Upper lobe of left lung (tissue), 4 donors: ENCODE measurements around the gene C6orf62.

Experiments
- CTCF ChIP-seq, 6 experiments: fragments of 450-650 bp in 4 of 6; fragments of 200-600 bp in 2 of 6; sonication (generic) in 2 of 6; IDR thresholded peaks; one replicate each; pipeline ENCODE4 v1.5.1; 2016 to 2019; ENCODE audit warnings: antibody characterized with exemption in 6 of 6
- EP300 ChIP-seq, 4 donors: sonication (generic); formaldehyde crosslinking; IDR thresholded peaks; one replicate each; pipeline ENCODE4 v1.5.1; 2017; ENCODE audit warnings: antibody characterized with exemption in 4 of 4, control low read depth in 2 of 4

GRCh38 chr6:24759718-24760117 lies 40.8 kb upstream of the C6orf62 start:
- TF ChIP-seq CTCF (IDR thresholded peaks at IDR 0.05) (no peak), EP300 (IDR thresholded peaks at IDR 0.05) (no peak)
